Measurements from ENCODE around the gene KDM4C.

KDM4C gene

DNA sequence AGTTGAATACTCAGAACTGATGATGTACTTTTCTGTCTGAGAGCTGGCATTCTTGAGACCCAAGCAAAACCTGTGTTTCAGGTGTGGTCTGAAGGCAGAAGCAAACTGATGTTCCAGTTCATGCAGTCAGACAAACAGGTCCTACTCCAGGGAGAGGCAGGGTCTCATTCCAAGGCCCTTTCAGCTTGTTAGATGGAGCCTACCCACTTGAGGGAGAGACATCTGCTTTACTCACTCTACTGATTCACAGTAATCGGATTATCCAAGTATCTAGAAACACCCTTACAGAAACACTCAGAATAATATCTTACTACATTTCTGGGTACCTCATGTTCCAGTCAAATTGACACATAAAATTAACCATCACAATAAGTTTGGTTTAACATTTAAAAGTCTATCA, 207.8 kb downstream of the KDM4C start:
- no peak for DNase-seq (ENCODE audit: low spot score)
- FAIRE-seq: no peak

DNA sequence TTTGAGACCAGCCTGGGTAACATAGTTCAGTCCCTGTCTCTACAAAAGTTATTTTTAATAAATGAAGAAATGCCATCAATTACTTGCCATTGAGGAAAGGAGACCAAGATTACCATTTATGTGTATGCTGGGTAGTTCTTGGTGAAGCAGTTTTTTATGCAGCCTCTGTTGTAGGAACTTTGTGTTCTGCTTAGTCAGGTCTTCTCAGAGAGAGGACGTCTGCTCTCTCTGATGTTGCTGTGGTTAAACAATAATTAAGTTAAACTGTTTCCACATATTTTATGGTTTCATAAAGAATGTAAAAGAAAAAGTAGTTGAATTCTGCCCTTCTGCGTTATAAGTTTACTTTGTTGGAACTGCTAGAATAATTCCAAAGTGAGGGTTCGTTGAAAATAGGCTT, 210.5 kb downstream of the KDM4C start:
- FAIRE-seq (no peak), DNase-seq (ENCODE audit: low spot score) (no peak)

DNA sequence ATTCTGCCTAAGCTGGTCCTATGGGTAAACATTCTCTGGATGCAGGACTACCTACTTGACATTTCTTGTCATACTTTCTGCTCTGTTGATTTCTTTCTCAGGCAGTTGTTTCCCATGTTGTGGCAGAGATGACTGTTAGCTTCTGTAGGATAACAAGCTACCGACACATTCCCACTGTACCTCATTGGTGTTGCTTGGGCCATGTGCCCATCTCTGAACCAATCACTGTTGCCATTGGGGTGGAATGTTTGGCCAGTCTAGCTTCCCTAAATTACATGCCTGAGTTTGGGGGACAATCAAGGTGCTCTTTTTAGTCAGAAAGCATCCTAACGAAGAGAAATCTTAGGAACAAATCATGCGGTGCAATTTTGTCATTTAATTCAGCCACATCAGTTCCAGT, 212.0 kb downstream of the KDM4C start:
- DNase-seq (ENCODE audit: low spot score) (no peak), FAIRE-seq (no peak)

DNA sequence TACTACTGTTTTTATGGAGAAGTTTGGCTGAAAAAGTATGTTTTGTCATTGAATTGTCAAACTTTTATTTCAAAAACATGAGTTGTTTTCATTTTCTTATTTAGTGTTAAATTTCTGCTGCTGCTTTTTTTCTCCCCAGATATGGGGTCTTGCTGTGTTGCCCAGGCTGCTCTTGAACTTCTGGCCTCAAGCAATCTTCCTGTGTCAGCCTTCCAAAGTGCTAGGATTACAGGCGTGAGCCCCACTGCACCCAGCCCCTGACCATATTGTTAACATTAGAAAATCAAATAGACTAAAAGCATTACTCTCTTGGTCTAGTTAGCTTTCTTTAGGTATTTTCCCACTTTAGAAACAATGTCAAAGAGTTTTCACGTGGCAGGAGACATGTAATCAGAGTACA, 215.3 kb downstream of the KDM4C start:
- DNase-seq (ENCODE audit: low spot score) (no peak), FAIRE-seq (no peak)

DNA sequence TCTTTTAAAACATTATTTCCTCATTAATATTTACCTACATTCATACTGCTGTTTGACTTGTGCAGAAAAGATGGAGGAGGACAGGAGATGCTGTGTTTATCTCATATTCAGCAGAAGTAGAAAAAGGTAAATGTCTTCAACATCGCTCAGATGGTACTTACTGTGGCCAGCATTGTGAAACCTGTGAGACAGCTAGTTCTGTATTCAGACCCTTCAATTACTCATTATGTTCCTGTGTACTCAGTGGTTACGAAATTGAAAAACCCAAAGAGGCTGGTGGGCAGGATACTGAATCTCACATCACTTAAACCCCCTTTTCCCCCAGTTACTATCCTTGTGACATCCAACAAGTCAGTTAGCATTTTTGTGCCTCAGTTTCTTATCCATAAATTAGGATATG, 216.0 kb downstream of the KDM4C start:
- DNase-seq (ENCODE audit: low spot score) (no peak), FAIRE-seq (no peak)

DNA sequence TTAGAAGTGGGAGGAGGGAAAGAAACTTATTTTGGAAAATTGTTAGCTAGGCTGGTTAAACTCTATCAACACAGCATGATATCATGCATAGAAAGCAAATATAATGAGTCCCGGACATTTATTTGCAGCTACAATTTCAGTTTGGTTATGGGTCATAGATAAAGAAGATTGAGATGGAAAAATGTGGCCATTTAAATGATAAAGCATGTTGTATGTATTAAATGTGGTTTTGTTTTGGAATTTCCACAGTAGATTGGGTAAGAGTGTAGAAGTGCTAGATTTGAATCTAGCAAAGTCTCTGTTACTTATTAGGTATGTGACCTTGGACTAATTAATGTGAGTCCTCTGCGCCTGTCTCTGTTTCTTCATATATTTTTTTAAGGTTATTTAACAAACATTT, 217.4 kb downstream of the KDM4C start:
- no peak for FAIRE-seq

DNA sequence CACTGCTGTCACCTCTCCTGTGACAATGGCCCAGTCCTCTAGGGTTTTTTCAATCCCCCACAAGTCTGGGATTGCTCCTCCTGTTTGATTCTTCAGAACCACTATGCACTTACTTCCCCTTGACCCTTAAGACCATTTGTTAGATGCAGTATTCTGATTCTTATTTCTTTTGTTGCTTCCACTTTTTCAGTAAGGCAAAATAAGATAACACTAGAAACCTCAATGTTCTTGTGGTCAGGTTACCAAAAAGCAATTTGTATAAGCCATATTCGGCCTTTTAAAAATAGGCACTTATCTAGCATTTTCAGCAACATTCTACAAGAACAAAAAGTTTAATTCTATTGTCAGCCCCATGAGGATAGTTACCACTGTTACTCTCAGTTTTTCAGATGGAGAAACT, 220.0 kb downstream of the KDM4C start:
- no peak for DNase-seq (ENCODE audit: low spot score)
- FAIRE-seq: no peak

More for the DNA sequence above, 217.4 kb downstream of the KDM4C start:
- no peak for DNase-seq (ENCODE audit: low spot score)

DNA sequence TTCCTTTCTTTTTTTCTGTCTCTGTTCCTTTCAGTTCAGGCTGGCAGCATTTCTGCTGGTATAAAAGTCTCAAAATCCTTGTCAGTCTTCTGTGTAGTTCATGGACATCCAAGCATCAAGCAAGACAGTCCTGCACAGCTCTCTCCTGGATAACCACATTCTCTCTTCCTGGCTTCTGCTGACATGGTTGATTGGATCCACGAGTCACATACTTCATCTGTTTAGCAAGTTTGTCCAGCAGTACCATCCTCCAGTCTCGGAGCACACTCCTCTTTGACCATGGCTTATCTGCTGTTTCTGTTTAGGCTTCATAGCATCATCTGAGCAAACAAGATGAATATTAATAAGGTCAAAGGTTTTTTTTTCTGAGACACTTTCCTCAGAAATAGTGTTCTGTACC, 220.8 kb downstream of the KDM4C start:
- no peak for DNase-seq (ENCODE audit: low spot score)
- FAIRE-seq: no peak

DNA sequence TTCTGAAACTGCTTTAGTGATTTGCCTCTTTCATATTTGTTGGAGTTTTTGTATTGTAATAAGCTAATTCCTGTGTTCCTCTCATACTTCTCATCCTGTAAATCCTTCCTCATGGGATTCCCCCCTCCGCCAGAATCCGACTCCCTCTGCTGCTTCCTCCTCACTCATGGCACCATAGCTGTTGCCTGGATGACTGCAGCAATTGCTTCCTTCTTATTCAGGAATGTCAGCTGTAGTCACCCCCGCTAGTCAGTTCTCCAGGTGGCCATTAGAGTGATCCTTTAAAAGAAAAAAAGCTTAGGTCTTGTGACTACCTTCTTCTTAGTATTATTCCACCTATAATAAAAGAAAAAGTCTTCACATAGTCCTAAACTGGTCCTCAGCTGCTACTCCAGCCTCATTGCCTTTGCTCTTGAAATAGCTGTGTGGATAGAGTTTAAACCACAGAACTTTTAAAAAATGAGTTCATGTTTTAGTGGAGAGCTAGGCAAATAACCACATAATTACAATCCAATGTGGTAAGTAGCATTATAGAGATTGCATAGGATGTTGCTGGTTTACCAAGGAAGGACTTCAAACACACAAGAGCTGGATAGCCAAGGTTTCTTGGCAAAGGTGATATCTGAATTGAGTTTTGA, 227.3 kb downstream of the KDM4C start:
- no peak for DNase-seq (ENCODE audit: low spot score)
- FAIRE-seq: no peak

DNA sequence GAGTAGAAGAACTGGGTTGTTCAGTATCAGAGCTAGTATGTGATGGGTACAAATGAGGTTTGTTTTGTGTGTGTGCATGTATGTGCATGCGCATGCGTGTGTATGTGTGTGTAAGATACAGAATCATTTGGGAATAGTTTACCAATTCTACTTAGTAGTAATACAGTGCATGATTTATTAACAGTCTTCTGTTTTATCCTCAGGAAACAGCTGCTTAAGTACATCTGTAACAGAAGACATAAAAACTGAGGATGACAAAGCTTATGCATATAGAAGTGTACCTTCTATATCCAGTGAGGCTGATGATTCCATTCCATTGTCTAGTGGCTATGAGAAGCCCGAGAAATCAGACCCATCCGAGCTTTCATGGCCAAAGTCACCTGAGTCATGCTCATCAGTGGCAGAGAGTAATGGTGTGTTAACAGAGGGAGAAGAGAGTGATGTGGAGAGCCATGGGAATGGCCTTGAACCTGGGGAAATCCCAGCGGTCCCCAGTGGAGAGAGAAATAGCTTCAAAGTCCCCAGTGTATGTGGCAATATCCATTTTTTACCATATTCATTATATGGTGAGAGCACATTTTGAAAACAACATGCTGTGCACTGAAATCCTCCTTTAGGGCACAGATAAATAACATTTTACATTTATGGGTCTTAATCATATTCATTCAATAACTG, 228.5 kb downstream of the KDM4C start:
- DNase-seq (ENCODE audit: low spot score) (no peak), FAIRE-seq (no peak)

DNA sequence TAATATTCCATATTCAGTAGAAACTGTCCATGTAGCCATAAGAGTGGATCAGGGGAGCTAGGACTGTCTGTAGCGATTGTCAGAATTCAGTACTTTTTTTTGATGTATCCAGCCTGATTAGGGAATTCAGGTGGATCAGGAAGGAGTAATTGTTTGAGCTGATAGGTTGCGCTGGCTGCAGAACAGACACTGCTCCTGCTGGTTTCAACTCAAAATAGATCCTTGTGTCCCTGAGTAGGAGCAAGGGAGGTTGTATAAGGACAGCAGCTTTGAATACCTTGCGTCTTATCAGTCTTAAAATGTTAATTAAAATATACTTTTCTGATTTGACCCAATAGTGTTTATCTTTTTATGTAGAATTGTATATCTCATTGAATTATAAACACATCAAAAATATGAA, 229.6 kb downstream of the KDM4C start:
- FAIRE-seq: no peak

DNA sequence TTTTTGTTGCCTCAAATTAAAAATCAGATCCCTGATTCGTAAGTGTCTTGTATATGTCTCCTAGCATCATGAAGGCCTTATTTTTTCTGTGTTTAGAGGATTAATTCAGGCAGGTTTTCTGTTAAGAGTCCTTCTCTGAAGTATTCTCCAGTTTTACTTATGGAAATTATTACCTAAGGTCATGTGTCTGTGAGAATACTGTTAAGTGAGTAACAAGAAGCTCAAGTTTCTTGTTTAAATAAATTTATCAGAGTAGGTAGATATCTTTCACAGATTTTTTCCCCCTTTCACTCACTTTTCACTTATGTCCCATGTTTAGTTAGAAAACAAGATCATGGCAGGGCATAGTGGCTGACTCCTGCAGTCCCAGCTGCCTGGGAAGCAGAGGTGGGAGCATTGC, 233.6 kb downstream of the KDM4C start:
- DNase-seq (ENCODE audit: low spot score): no peak
- FAIRE-seq: no peak

More for the DNA sequence above, 229.6 kb downstream of the KDM4C start:
- DNase-seq (ENCODE audit: low spot score): no peak

DNA sequence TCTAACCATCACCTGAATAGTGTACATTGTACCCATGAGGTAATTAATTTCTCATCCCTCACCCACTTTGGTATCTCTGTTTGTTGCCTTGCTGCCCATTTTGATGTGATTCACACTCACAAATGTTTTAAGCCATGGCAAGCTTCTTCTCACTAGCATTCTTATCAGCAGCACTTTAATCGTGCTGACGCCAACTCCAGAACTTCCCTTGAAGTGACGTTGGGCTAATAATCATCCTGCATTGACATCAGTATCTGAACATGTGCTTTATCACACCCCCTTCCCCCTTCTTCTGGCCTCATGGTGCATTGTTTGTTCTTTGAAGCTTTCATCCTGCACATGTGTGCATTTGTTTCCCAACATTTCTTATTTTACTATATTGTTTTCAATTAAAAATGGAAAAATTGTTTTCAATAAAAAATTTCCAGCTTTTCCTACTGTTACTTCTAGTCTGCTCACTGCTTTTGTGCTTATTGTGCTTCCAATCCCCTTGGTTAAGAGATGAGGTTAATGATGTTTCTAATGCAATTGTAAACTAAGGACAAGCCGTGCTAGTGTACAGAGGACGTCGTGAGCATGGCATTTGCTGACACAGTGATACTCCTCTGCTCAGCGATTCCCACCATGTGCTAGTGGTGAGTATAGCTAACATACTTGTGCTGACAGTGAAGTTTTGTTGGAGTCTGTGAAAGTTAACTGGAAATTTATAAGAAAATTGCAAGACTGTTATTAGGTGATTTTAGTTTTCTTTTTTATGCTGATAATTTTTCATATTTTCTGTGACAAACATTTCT, 238.5 kb downstream of the KDM4C start:
- no peak for FAIRE-seq
- no peak for DNase-seq (ENCODE audit: low spot score)

DNA sequence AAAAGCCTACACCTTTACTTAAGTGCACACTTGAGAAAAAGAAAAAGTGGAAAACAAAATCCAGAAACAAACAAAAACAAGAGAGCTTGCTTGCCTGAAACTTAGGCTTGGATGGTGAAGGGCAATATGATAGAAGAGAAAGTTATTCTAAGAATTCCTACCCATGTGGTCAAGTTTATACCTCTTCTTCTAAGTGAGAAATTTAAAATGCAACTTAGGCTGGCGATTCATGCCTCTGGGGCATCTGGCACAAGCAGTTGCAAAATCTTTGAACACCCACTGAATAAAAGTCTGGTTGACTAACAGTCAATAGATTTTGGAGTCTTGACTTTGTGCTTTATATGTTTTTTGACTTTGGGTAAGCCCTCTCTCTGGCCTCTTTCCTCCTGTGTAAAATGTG, 239.6 kb downstream of the KDM4C start:
- DNase-seq (ENCODE audit: low spot score) (no peak), FAIRE-seq (no peak)

DNA sequence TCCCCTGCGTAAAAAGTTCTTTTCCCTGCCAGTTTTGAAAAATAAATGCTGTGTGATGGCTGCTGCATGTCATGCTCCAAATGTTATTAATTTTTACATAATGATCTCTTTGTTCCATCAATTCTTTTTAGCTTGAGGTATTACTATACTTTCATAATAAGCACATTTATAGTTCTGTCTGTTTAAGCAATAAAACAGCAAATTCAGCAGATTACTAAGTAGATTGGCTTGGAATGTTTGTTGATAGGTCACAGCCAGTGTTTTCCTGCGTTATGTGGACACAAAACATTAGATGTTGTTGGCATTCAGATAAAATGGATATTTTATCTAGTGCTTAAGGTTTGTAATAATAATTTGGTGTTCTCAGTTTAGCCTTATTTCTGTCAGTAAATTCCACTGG, 242.0 kb downstream of the KDM4C start:
- no peak for DNase-seq (ENCODE audit: low spot score)
- FAIRE-seq: no peak

DNA sequence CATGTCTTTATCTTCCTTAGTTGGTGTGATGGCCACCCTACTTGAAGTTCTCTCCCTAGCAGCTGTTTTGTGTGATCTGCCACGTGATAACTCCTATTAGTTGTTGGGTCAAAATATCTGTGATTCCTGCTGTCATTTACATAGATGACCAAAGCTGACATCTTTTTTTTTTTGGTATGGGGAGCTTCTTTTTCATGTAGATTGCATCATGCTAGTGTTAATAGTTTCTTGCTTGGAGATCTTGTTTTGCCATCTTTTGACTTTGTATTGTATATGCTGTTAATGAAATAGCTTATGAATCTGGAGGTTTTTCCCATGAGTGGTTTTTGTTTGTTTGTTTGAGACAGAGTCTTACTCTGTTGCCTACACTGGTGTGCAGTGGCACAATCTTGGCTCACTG, 243.8 kb downstream of the KDM4C start:
- FAIRE-seq (no peak), DNase-seq (ENCODE audit: low spot score) (no peak)

DNA sequence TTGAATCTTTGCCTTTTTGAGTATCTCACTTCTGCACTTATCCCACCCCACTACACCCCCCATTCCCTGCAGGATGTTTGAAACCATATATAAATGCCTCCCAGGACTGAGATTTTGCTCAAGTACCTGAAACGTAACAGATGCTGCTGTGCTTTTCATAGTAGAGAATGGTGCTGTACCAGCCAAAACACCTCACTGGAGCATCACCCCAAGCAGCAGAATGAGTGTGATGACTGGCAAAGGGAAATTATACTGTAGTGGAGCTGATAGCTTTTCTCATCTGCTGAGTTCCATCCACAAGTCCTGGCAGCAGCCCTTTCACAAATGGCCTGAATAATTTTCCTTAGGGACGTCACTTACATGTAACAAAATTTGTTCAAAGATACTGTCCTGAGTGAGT, 246.1 kb downstream of the KDM4C start:
- DNase-seq (ENCODE audit: low spot score) (no peak), FAIRE-seq (no peak)

DNA sequence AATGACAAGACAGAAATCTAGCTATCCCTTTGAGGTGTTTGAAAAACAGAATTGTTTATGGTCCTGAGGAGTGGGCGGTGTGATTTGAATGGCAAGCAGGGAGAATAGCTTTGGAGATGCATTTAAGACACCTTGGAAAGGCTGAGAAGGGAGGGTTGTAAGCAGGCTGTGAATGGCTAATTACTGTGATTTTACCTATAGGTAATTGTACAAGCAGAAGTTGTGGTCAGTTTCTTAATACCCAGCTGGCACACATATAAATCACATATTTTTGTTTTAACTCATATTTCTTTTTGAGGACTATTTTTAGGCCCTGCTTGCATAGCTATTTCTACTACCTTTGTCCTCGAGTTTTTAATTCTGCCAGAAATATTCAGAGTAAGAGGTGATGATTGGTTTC, 248.6 kb downstream of the KDM4C start:
- DNase-seq (ENCODE audit: low spot score): no peak
- FAIRE-seq: no peak

DNA sequence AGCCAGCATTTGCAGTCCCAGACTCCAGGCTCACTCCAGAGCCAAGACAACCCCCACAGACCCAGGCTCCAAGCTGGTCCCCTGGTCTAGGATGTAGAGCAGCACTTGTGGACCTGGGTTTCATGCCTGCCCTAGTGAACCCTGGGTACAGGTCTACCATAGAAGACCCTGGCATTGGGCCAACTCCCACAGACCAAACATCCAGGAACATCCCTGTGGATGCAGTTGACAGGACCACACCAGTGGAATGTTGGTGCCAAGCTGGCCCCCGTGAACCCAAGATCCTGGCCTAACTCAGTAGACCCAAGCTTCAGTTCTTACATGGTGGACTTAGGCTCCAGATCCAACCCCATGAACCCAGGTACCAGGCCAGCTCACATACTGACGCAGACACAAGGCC, 250.6 kb downstream of the KDM4C start:
- no peak for DNase-seq (ENCODE audit: low spot score)
- FAIRE-seq: no peak

DNA sequence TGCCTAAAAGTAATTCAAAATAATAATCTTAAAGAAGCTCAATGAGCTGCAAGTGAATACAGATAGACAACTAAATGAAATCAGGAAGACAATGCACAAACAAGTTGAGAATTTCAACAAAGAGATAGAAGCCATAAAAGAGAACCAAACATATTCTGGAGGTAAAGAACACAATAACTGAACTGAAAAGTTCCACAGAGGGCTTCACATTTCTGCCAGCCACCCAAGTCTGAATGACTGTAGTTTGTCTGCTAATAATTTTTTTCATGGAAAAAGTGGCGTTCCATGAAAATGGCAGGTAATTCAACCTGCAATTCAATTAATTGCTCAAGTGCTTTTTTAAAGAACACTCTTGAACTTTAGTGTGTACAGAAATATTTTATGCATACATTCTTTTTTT, 251.3 kb downstream of the KDM4C start:
- no peak for FAIRE-seq

DNA sequence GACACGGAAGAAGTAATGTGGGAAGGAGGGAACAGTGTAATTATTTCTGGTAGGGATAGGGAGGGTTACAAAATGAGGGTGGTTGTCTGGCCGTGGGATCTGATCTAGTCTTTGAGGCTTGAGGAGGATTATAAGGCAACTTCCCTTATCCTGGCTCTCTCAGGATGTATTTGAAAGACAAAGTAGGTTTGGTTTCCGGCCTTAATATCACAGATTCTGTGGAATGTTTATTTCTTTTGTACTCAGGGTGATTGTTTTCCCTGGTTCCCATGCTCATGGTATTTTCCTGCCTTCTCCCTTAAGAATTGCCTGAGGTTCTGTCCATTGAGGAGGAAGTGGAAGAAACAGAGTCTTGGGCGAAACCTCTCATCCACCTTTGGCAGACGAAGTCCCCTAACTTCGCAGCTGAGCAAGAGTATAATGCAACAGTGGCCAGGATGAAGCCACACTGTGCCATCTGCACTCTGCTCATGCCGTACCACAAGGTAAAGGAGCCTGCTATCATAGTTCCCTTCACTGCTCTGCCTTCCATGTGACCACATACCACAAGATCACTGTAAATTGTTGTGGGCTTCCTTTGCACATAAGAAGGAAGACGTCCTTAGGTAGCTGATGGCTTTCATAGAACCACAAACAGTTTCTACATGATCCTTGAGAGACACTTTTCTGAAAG, 253.8 kb downstream of the KDM4C start:
- no peak for DNase-seq (ENCODE audit: low spot score)
- no peak for FAIRE-seq

More for the DNA sequence above, 251.3 kb downstream of the KDM4C start:
- no peak for DNase-seq (ENCODE audit: low spot score)

DNA sequence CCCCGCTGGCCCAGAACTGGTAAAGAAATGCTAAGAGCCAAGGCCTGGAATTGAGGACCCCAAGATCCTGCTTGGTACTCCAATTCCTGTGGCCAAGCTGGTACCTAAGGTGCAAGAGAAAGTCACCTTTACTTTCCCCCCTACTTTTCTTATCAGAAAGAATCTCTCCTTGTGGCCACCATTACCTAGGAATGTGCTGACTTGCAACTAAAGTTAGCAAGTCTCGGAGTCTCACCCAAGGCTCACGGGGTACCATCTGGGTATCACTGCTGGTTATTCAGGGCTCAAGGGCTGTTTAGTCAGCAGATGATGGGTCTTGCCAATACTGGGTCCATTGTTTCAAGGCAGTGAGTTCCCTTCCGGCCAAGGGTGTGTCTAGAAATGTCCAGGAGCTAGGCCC, 270.2 kb downstream of the KDM4C start:
- no peak for FAIRE-seq
- no peak for DNase-seq (ENCODE audit: low spot score)
